Chondrocyte (in vitro differentiated cells): ENCODE data around the gene STON2. TPM values are rescaled to one million over a fixed set of nuclear protein-coding genes. Genes with fewer than 3 reads are reported as not detected.

ENCODE experiments used
- DNase-seq: peaks from one replicate; pipeline ENCODE4 v3.0.0; 2021; ENCODE audit warnings: mixed read lengths, low spot score
- H3K27ac Mint-ChIP-seq: one replicate; pipeline ENCODE4 v1.8.0; 2021; ENCODE audit warnings: mild to moderate bottlenecking, moderate library complexity, mixed read lengths; ENCODE audit not compliant: unreplicated experiment
- H3K27me3 Mint-ChIP-seq: 2 replicates; pipeline ENCODE4 v1.8.0; 2021; ENCODE audit warnings: low read depth, mixed read lengths
- H3K36me3 Mint-ChIP-seq: 2 replicates; pipeline ENCODE4 v1.8.0; 2021; ENCODE audit warnings: low read depth, mixed read lengths
- H3K4me1 Mint-ChIP-seq: 2 replicates; pipeline ENCODE4 v1.8.0; 2021; ENCODE audit warnings: low read depth, mild to moderate bottlenecking, mixed read lengths
- H3K4me3 Mint-ChIP-seq: one replicate; pipeline ENCODE4 v1.8.0; 2021; ENCODE audit warnings: mild to moderate bottlenecking, moderate library complexity, mixed read lengths; ENCODE audit not compliant: unreplicated experiment
- H3K9me3 Mint-ChIP-seq: 2 replicates; pipeline ENCODE4 v1.8.0; 2021; ENCODE audit warnings: low read depth, mixed read lengths
- CTCF ChIP-seq: fragments of 200-600 bp; sonication (generic); IDR thresholded peaks from 2 replicates; pipeline ENCODE4 v1.5.0; 2021; ENCODE audit warnings: antibody characterized with exemption, mild to moderate bottlenecking, moderate library complexity
- total RNA-seq: library from RNA; stranded (reverse); gene quantifications from 3 replicates; pipeline ENCODE4 v1.2.1, GENCODE V29; 2021

Gene STON2
- total RNA-seq, 1 donor from 2014 or later = not detected

- H3K4me1 Mint-ChIP-seq = no peaks in the 10 kb centered on the region
- H3K27me3 Mint-ChIP-seq = peaks cover 7% of the 10 kb centered on the region
- no peak for TF ChIP-seq CTCF
- no peaks in the 10 kb centered on the region for H3K36me3 Mint-ChIP-seq
- no peak overlapping the region for H3K4me3 Mint-ChIP-seq
- no peak for DNase-seq
- H3K27ac Mint-ChIP-seq = no peak overlapping the region
- H3K9me3 Mint-ChIP-seq = no peaks in the 10 kb centered on the region
Measured at GRCh38 chr14:81312289-81312876, 87.7 kb downstream of the STON2 start.

- no peak for DNase-seq
- Mint-ChIP-seq H3K9me3 (no peaks in the 10 kb centered on the region), H3K27me3 (peaks cover 7% of the 10 kb centered on the region), H3K36me3 (no peaks in the 10 kb centered on the region), H3K4me1 (no peaks in the 10 kb centered on the region), H3K27ac (no peak overlapping the region), H3K4me3 (no peak overlapping the region)
- no peak for TF ChIP-seq CTCF
Measured at GRCh38 chr14:81311778-81312177, 88.3 kb downstream of the STON2 start.

DNA sequence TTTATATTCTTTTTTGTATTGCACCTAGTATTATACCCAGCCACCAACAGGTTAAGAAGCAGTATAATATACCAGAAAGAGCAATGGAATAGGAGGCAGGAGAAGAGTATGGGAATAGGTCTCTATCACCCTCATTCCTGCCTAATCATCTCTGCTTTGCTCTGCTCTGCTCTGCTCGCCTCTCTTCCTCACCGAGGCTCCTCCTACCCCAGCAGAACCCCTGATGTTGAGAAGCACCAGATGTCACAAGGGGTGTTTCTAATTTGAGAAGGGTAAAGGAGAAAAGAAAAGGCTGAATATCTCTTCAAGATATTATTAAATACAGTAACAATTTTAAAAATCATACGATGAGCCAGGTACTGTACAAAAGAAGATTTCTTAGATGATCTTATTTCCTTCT is 89.0 kb downstream of the STON2 start:
- Mint-ChIP-seq H3K27me3 (peaks cover 7% of the 10 kb centered on the region), H3K4me3 (no peak overlapping the region), H3K36me3 (no peaks in the 10 kb centered on the region), H3K4me1 (no peaks in the 10 kb centered on the region), H3K27ac (no peak overlapping the region), H3K9me3 (no peaks in the 10 kb centered on the region)
- DNase-seq = no peak
- TF ChIP-seq CTCF = no peak

- no peak for TF ChIP-seq CTCF
- Mint-ChIP-seq H3K36me3 (no peaks in the 10 kb centered on the region), H3K27me3 (peaks cover 7% of the 10 kb centered on the region), H3K4me3 (no peak overlapping the region), H3K9me3 (no peaks in the 10 kb centered on the region), H3K4me1 (no peaks in the 10 kb centered on the region), H3K27ac (no peak overlapping the region)
- no peak for DNase-seq
Measured at GRCh38 chr14:81310606-81311005, 89.5 kb downstream of the STON2 start.

- Mint-ChIP-seq H3K27ac (no peak overlapping the region), H3K9me3 (no peaks in the 10 kb centered on the region), H3K4me3 (no peak overlapping the region), H3K27me3 (peaks cover 5% of the 10 kb centered on the region), H3K36me3 (no peaks in the 10 kb centered on the region), H3K4me1 (no peaks in the 10 kb centered on the region)
- no peak for TF ChIP-seq CTCF
- no peak for DNase-seq
Measured at GRCh38 chr14:81309511-81309910, 90.6 kb downstream of the STON2 start.
